GM23338 (cell line): ENCODE measurements around the gene STX16. TPM values are rescaled to one million over a fixed set of nuclear protein-coding genes. Genes with fewer than 3 reads are reported as not detected.

Experiments
- ATAC-seq: fragments of 200-7000 bp; cut with Tn5 transposase; 3 replicates; pipeline ENCODE4 v1.9.1; 2020
- DNase-seq: peaks from one replicate; pipeline ENCODE4 v3.0.0-alpha.2; 2015; ENCODE audit warnings: low spot score
- H2AFZ ChIP-seq: fragments of 200-600 bp; sonication (generic); 2 replicates; pipeline ENCODE4 v1.8.0; 2016; ENCODE audit warnings: antibody characterized with exemption, mild to moderate bottlenecking, moderate library complexity
- H3F3A ChIP-seq: fragments of 200-600 bp; sonication (generic); replicated peaks from 2 replicates; pipeline ENCODE4 v1.8.0; 2017; ENCODE audit warnings: antibody characterized with exemption, mixed run types, low read depth
- H3K27ac ChIP-seq: fragments of 200-600 bp; sonication (generic); 2 replicates; pipeline ENCODE4 v1.6.1; 2016; ENCODE audit warnings: low read depth
- H3K27me3 ChIP-seq: fragments of 200-600 bp; sonication (generic); 2 replicates; pipeline ENCODE4 v1.8.0; 2016; ENCODE audit warnings: mild to moderate bottlenecking, mixed run types, moderate library complexity; ENCODE audit not compliant: insufficient read depth
- H3K36me3 ChIP-seq: fragments of 200-600 bp; sonication (generic); 2 replicates; pipeline ENCODE4 v1.8.0; 2016; ENCODE audit warnings: mild to moderate bottlenecking; ENCODE audit not compliant: insufficient read depth
- H3K4me1 ChIP-seq: fragments of 200-600 bp; sonication (generic); 2 replicates; pipeline ENCODE4 v1.8.0; 2016; ENCODE audit warnings: mild to moderate bottlenecking, moderate library complexity; ENCODE audit not compliant: insufficient read depth
- H3K4me2 ChIP-seq: fragments of 200-600 bp; sonication (generic); 2 replicates; pipeline ENCODE4 v1.7.1; 2017; ENCODE audit warnings: mixed run types
- H3K4me3 ChIP-seq: fragments of 200-600 bp; sonication (generic); 2 replicates; pipeline ENCODE4 v1.6.1; 2016; ENCODE audit warnings: mixed run types
- H3K79me2 ChIP-seq: fragments of 200-600 bp; sonication (generic); replicated peaks from 2 replicates; pipeline ENCODE4 v1.8.0; 2017; ENCODE audit warnings: mild to moderate bottlenecking; ENCODE audit not compliant: insufficient read depth
- H3K9me2 ChIP-seq: fragments of 200-600 bp; sonication (generic); 2 replicates; pipeline ENCODE4 v1.8.0; 2017; ENCODE audit not compliant: insufficient read depth
- H4K20me1 ChIP-seq: fragments of 200-600 bp; sonication (generic); replicated peaks from 2 replicates; pipeline ENCODE4 v1.8.0; 2017; ENCODE audit warnings: mild to moderate bottlenecking; ENCODE audit not compliant: insufficient read depth
- H3K27ac Mint-ChIP-seq: 2 replicates; pipeline ENCODE4 v1.8.0; 2020; ENCODE audit warnings: inconsistent platforms, mild to moderate bottlenecking, moderate library complexity, mixed read lengths
- H3K27me3 Mint-ChIP-seq: 3 replicates; pipeline ENCODE4 v1.8.0; 2022; ENCODE audit warnings: low read depth, mild to moderate bottlenecking, moderate library complexity, mixed read lengths, inconsistent platforms; ENCODE audit not compliant: insufficient read depth, poor library complexity
- H3K36me3 Mint-ChIP-seq: 3 replicates; pipeline ENCODE4 v1.8.0; 2021; ENCODE audit warnings: low read depth, mild to moderate bottlenecking, inconsistent platforms, moderate library complexity, mixed read lengths
- H3K4me1 Mint-ChIP-seq: 3 replicates; pipeline ENCODE4 v1.8.0; 2020; ENCODE audit warnings: mild to moderate bottlenecking, inconsistent platforms, mixed read lengths
- H3K4me3 Mint-ChIP-seq: 3 replicates; pipeline ENCODE4 v1.8.0; 2021; ENCODE audit warnings: moderate library complexity, mild to moderate bottlenecking, inconsistent platforms, mixed read lengths
- H3K9me3 Mint-ChIP-seq: 3 replicates; pipeline ENCODE4 v1.8.0; 2020; ENCODE audit warnings: moderate library complexity, mild to moderate bottlenecking, inconsistent platforms, mixed read lengths
- CREB1 ChIP-seq: fragments of 250-450 bp; sonication (Bioruptor Pico); IDR thresholded peaks from 2 replicates; pipeline ENCODE4 v1.5.0; 2020; ENCODE audit warnings: low read depth, mild to moderate bottlenecking, moderate library complexity
- ETS1 ChIP-seq: IDR thresholded peaks from 2 replicates; pipeline ENCODE4 v1.6.1; 2016; ENCODE audit warnings: antibody characterized with exemption
- EZH2phosphoT487 ChIP-seq: fragments of 200-600 bp; sonication (generic); IDR thresholded peaks from one replicate; pipeline ENCODE4 v1.8.1; 2018; ENCODE audit warnings: antibody characterized with exemption; ENCODE audit not compliant: unreplicated experiment
- NANOG ChIP-seq: IDR thresholded peaks from 2 replicates; pipeline ENCODE4 v1.6.1; 2016; ENCODE audit warnings: antibody characterized with exemption, borderline replicate concordance
- POLR2AphosphoS5 ChIP-seq: IDR thresholded peaks from 2 replicates; pipeline ENCODE4 v1.6.1; 2016; ENCODE audit warnings: antibody characterized with exemption, low read depth
- STAT1 ChIP-seq: IDR thresholded peaks from one replicate; pipeline ENCODE4 v1.6.1; 2016; ENCODE audit warnings: antibody characterized with exemption; ENCODE audit not compliant: unreplicated experiment
- ZNF114 ChIP-seq: fragments of 250-450 bp; sonication (Bioruptor Pico); IDR thresholded peaks from 2 replicates; pipeline ENCODE4 v1.5.0; 2020; ENCODE audit warnings: mild to moderate bottlenecking, moderate library complexity
- ZNF462 ChIP-seq: fragments of 250-450 bp; sonication (Bioruptor Pico); IDR thresholded peaks from 2 replicates; pipeline ENCODE4 v1.5.0; 2020; ENCODE audit warnings: mild to moderate bottlenecking, moderate library complexity
- polyA plus RNA-seq: library from polyadenylated mRNA; unstranded; fragments of >200 nt; fragmentation: Nextera tagmentation; extraction: Ambion mirVana; gene quantifications from 2 replicates; pipeline ENCODE4 v1.2.1, GENCODE V29; 2016
- total RNA-seq: library from RNA; depleted of rRNA; stranded (reverse); fragments of >200 nt; shearing (Covaris generic); gene quantifications from 2 replicates; pipeline ENCODE4 v1.2.3, GENCODE V29; 2014

Gene STX16
- total and polyA plus RNA-seq, 2 experiments from 2014 or later = 31.2 to 70.5 TPM

- H3K9me3 Mint-ChIP-seq = no peaks in the 10 kb centered on the region
- no peak for DNase-seq
- H3K36me3 Mint-ChIP-seq = no peaks in the 10 kb centered on the region
- H3K27me3 Mint-ChIP-seq = peaks cover 8% of the 10 kb centered on the region
- Histone ChIP-seq H3K4me1 (peaks cover 3% of the 10 kb centered on the region; the same call in 1 of the 2 replicates), H3K79me2 (no peaks in the 10 kb centered on the region), H2AFZ (no peak overlapping the region), H3K4me3 (no peak overlapping the region), H3K9me2 (no peaks in the 10 kb centered on the region), H3K4me2 (no peak overlapping the region), H3K27me3 (no peaks in the 10 kb centered on the region), H3K36me3 (no peaks in the 10 kb centered on the region), H3F3A (no peaks in the 10 kb centered on the region), H3K27ac (no peak overlapping the region), H4K20me1 (no peaks in the 10 kb centered on the region)
- TF ChIP-seq ZNF462 (no peak), NANOG (no peak), ZNF114 (CRISPR knock-in tag) (no peak), CREB1 (CRISPR knock-in tag) (no peak), ETS1 (no peak), POLR2AphosphoS5 (no peak), STAT1 (no peak), EZH2phosphoT487 (no peak)
- no peak overlapping the region for H3K27ac Mint-ChIP-seq
- no peak for ATAC-seq
- H3K4me3 Mint-ChIP-seq = no peak overlapping the region
- no peaks in the 10 kb centered on the region for H3K4me1 Mint-ChIP-seq
These were observed 44.9 kb upstream of the STX16 start for GRCh38 chr20:58606184-58606583.
